KMS-11 (cell line): Measurements from ENCODE around the gene S100A13.

Experiments used
- H2AFZ ChIP-seq: fragments of 200-600 bp; sonication (generic); 2 replicates; pipeline ENCODE4 v1.6.1; 2016; ENCODE audit warnings: antibody characterized with exemption, mixed run types, low read depth
- H3K27ac ChIP-seq: fragments of 200-600 bp; sonication (generic); 2 replicates; pipeline ENCODE4 v1.6.1; 2016; ENCODE audit warnings: mild to moderate bottlenecking, mixed run types
- H3K27me3 ChIP-seq: fragments of 200-600 bp; sonication (generic); 2 replicates; pipeline ENCODE4 v1.6.1; 2017; ENCODE audit warnings: mild to moderate bottlenecking, low read depth, mixed run types, moderate library complexity; ENCODE audit not compliant: insufficient read depth
- H3K36me3 ChIP-seq: fragments of 200-600 bp; sonication (generic); 2 replicates; pipeline ENCODE4 v1.6.1; 2017; ENCODE audit warnings: mild to moderate bottlenecking, mixed run types; ENCODE audit not compliant: insufficient read depth
- H3K4me1 ChIP-seq: fragments of 200-600 bp; sonication (generic); 2 replicates; pipeline ENCODE4 v1.6.1; 2016; ENCODE audit warnings: mild to moderate bottlenecking, low read depth, mixed run types; ENCODE audit not compliant: poor library complexity, severe bottlenecking
- H3K4me2 ChIP-seq: fragments of 200-600 bp; sonication (generic); 2 replicates; pipeline ENCODE4 v1.7.0; 2016; ENCODE audit warnings: mild to moderate bottlenecking, mixed run types
- H3K4me3 ChIP-seq: fragments of 200-600 bp; sonication (generic); IDR thresholded peaks from 2 replicates; pipeline ENCODE4 v1.6.1; 2017; ENCODE audit warnings: low read depth, low read length, mixed read lengths; ENCODE audit not compliant: insufficient read depth
- H3K79me2 ChIP-seq: fragments of 200-600 bp; sonication (generic); 2 replicates; pipeline ENCODE4 v1.6.1; 2016; ENCODE audit warnings: low read depth, mixed run types; ENCODE audit not compliant: insufficient read depth
- H3K9ac ChIP-seq: fragments of 200-600 bp; sonication (generic); 2 replicates; pipeline ENCODE4 v1.6.1; 2016; ENCODE audit warnings: mild to moderate bottlenecking, mixed run types
- H4K20me1 ChIP-seq: fragments of 200-600 bp; sonication (generic); 2 replicates; pipeline ENCODE4 v1.6.1; 2016; ENCODE audit warnings: mild to moderate bottlenecking, mixed run types; ENCODE audit not compliant: insufficient read depth
- CTCF ChIP-seq: fragments of 200-600 bp; sonication (generic); conservative IDR thresholded peaks from 2 replicates; pipeline ENCODE4 v1.6.1; 2017; ENCODE audit warnings: low read depth, mild to moderate bottlenecking, antibody characterized with exemption, low read length, moderate library complexity, mixed read lengths

Gene S100A13

GRCh38 chr1:153629343-153629665 is 2.0 kb upstream of the S100A13 start:
- Histone ChIP-seq H3K4me1 (peaks cover 7% of the 10 kb centered on the region), H3K4me3 (no peak overlapping the region), H3K4me2 (no peak overlapping the region), H2AFZ (no peak overlapping the region), H3K27ac (no peak overlapping the region), H3K27me3 (no peaks in the 10 kb centered on the region), H3K36me3 (no peaks in the 10 kb centered on the region), H3K9ac (no peak overlapping the region), H3K79me2 (peaks cover 2% of the 10 kb centered on the region; the same call in 1 of the 2 replicates), H4K20me1 (no peaks in the 10 kb centered on the region)
- TF ChIP-seq CTCF: no peak

GRCh38 chr1:153628638-153629342 is 1.5 kb upstream of the S100A13 start:
- Histone ChIP-seq H3K27ac (no peak overlapping the region), H3K4me2 (no peak overlapping the region), H2AFZ (no peak overlapping the region), H3K9ac (no peak overlapping the region), H3K36me3 (no peaks in the 10 kb centered on the region), H4K20me1 (no peaks in the 10 kb centered on the region), H3K4me3 (no peak overlapping the region), H3K27me3 (no peaks in the 10 kb centered on the region), H3K4me1 (peaks cover 7% of the 10 kb centered on the region), H3K79me2 (no peaks in the 10 kb centered on the region)
- no peak for TF ChIP-seq CTCF

GRCh38 chr1:153627715-153628626 is 666 bp upstream of the S100A13 start, which contains the start of gene S100A1:
Gene S100A1 (plus strand): TSS chr1:153628434. CDS start chr1:153630522, 2,088 bp downstream.
- Histone ChIP-seq H3K4me2 (no peak within 1 kb of the TSS), H2AFZ (no peak within 1 kb of the TSS), H3K27ac (no peak within 1 kb of the TSS)

GRCh38 chr1:153626477-153626903 is 815 bp downstream of the S100A13 start:
- Histone ChIP-seq H3K4me3 (no peak overlapping the region), H3K9ac (no peak overlapping the region), H3K4me2 (no peak overlapping the region), H3K36me3 (no peaks in the 10 kb centered on the region), H3K27ac (no peak overlapping the region), H2AFZ (no peak overlapping the region), H3K79me2 (no peaks in the 10 kb centered on the region), H3K4me1 (no peaks in the 10 kb centered on the region), H4K20me1 (no peaks in the 10 kb centered on the region), H3K27me3 (no peaks in the 10 kb centered on the region)
- TF ChIP-seq CTCF: no peak

More at GRCh38 chr1:153627715-153628626, 666 bp upstream of the S100A13 start, which contains the start of gene S100A1:
- no peak within 1 kb of the TSS for H3K4me3 ChIP-seq
- TF ChIP-seq CTCF: peak; percentile 3; the same call in 1 of the 2 replicates
- H3K36me3 ChIP-seq: no peaks in the 10 kb centered on the region
- H4K20me1 ChIP-seq: no peaks in the 10 kb centered on the region
- peaks cover under 1% of the 10 kb centered on the region for H3K4me1 ChIP-seq
- H3K9ac ChIP-seq: no peak within 1 kb of the TSS
- H3K79me2 ChIP-seq: no peaks in the 10 kb centered on the region
- no peaks in the 10 kb centered on the region for H3K27me3 ChIP-seq
